Measurements from ENCODE around the gene MSANTD3.

Gene MSANTD3

DNA sequence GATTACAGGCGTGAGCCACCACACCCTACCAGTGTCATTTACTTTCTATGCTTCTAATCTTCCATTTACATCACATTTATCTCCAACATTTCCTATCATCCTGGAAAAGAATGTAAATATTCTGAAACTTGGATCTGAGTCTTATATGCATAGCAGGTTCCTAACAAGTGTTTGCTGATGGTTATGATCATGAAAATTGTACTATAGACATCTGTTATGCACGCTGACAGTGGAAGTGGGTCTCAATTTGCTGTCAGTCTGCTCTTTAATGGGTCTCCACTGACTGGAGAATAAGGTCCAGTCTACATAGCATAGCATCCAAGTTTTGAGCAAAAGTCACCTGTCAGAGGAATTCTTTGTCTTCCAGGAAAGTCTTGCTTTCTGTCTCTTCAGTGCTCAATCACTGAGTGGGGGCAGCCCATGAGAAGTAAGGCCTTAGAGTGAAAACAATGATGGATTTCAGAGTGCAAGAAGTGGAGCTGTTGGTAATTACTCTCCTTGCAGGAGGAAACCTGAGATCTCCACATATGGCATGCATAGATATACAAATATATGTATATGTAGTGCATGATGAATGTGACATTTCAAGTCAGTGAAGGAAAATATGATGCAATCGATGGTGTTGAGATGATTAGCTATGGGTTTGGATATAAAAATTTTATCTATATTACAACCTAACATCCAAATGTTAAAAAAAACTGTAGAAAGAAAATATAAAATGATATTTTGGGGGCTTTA lies 29.2 kb upstream of the MSANTD3 start:
- no peak for DNase-seq (ENCODE audit: low read depth)
- TF ChIP-seq CTCF (conservative IDR thresholded peaks at IDR 0.05; ENCODE audit: low read depth, low read length), result no peak
- H3K4me3 ChIP-seq (ENCODE audit: low read depth, low read length), result no peak overlapping the region

GRCh38 chr9:100401042-100401441 lies 25.9 kb upstream of the MSANTD3 start:
- TF ChIP-seq CTCF (conservative IDR thresholded peaks at IDR 0.05; ENCODE audit: low read depth, low read length), result no peak
- DNase-seq (ENCODE audit: low read depth), result no peak
- H3K4me3 ChIP-seq (ENCODE audit: low read depth, low read length), result no peak overlapping the region

DNA sequence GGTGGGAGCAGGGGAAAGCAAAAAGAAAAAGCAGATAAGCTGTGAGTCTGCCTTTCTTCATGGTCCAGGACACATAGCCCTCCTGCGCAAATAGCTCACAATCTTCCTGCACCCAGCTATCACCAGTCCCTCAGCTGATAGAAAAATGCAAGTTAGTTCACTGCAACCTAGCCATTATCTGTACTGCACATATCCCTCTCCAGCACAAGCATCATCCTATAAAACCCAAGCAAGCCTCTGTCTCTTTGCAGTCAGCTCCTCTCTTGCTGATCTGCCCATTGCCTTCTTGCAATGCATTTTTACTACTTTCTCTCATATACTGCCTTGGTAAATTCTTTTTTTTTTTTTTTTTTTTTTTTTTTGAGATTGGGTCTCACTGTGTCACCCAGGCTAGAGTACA lies 20.0 kb upstream of the MSANTD3 start:
- no peak for TF ChIP-seq CTCF (conservative IDR thresholded peaks at IDR 0.05; ENCODE audit: low read depth, low read length)
- DNase-seq (ENCODE audit: low read depth), result no peak
- H3K4me3 ChIP-seq (ENCODE audit: low read depth, low read length), result no peak overlapping the region

GRCh38 chr9:100408546-100409175 lies 18.3 kb upstream of the MSANTD3 start:
- TF ChIP-seq CTCF (conservative IDR thresholded peaks at IDR 0.05; ENCODE audit: low read depth, low read length), result no peak
- DNase-seq (ENCODE audit: low read depth), result no peak
- no peak overlapping the region for H3K4me3 ChIP-seq (ENCODE audit: low read depth, low read length)

GRCh38 chr9:100409176-100409556 lies 17.8 kb upstream of the MSANTD3 start:
- DNase-seq (ENCODE audit: low read depth), result no peak
- no peak overlapping the region for H3K4me3 ChIP-seq (ENCODE audit: low read depth, low read length)
- TF ChIP-seq CTCF (conservative IDR thresholded peaks at IDR 0.05; ENCODE audit: low read depth, low read length), result no peak

- TF ChIP-seq CTCF (conservative IDR thresholded peaks at IDR 0.05; ENCODE audit: low read depth, low read length), result no peak
- peak; percentile 94 for DNase-seq (ENCODE audit: low read depth)
- H3K4me3 ChIP-seq (ENCODE audit: low read depth, low read length), result peak overlapping the region; percentile 60
Measured at GRCh38 chr9:100411472-100412283, 15.3 kb upstream of the MSANTD3 start.
